Neural cell (in vitro differentiated cells): ENCODE results near the gene SCAI. TPM values are rescaled to one million over a fixed set of nuclear protein-coding genes. Genes with fewer than 3 reads are reported as not detected.

Experiments used
- H2AFZ ChIP-seq: fragments of 200-600, 300-800 bp; sonication (generic), shearing (Covaris generic); 2 replicates; pipeline ENCODE4 v1.6.0; 2014; ENCODE audit warnings: low read depth, mild to moderate bottlenecking, antibody characterized with exemption, low read length, moderate library complexity
- H3F3A ChIP-seq: fragments of 200-600 bp; shearing (Covaris generic); 2 replicates; pipeline ENCODE4 v1.6.1; 2016; ENCODE audit warnings: mild to moderate bottlenecking, moderate library complexity, mixed read lengths, antibody characterized with exemption, low read length; ENCODE audit not compliant: insufficient read depth, poor library complexity, severe bottlenecking
- H3K27ac ChIP-seq: fragments of 200-600, 300-800 bp; sonication (generic), shearing (Covaris generic); 2 replicates; pipeline ENCODE4 v1.5.1; 2014; ENCODE audit warnings: mild to moderate bottlenecking, low read length, moderate library complexity
- H3K27me3 ChIP-seq: fragments of 300-800, 200-600 bp; sonication (generic), shearing (Covaris generic); 2 replicates; pipeline ENCODE4 v1.6.0; 2014; ENCODE audit warnings: mild to moderate bottlenecking, low read depth, low read length, moderate library complexity; ENCODE audit not compliant: insufficient read depth
- H3K36me3 ChIP-seq: fragments of 300-800, 200-600 bp; sonication (generic), shearing (Covaris generic); 2 replicates; pipeline ENCODE4 v1.5.1; 2014; ENCODE audit warnings: mild to moderate bottlenecking, antibody characterized with exemption, low read length, moderate library complexity; ENCODE audit not compliant: insufficient read depth
- H3K4me2 ChIP-seq: fragments of 300-800, 200-600 bp; sonication (generic), shearing (Covaris generic); 2 replicates; pipeline ENCODE4 v1.6.0; 2014; ENCODE audit warnings: mild to moderate bottlenecking, low read length
- H3K4me3 ChIP-seq: fragments of 300-800, 200-600 bp; sonication (generic), shearing (Covaris generic); 2 replicates; pipeline ENCODE4 v1.5.1; 2014; ENCODE audit warnings: mild to moderate bottlenecking, low read length, moderate library complexity
- H3K79me2 ChIP-seq: fragments of 200-600 bp; shearing (Covaris generic); replicated peaks from 2 replicates; pipeline ENCODE4 v1.6.0; 2014; ENCODE audit warnings: mild to moderate bottlenecking, low read length, moderate library complexity; ENCODE audit not compliant: insufficient read depth
- H3K9ac ChIP-seq: fragments of 300-800, 200-600 bp; sonication (generic), shearing (Covaris generic); 2 replicates; pipeline ENCODE4 v1.6.1; 2016; ENCODE audit warnings: mild to moderate bottlenecking, low read length, mixed read lengths
- H3K9me2 ChIP-seq: fragments of 200-600 bp; shearing (Covaris generic); 2 replicates; pipeline ENCODE4 v1.6.1; 2016; ENCODE audit warnings: mild to moderate bottlenecking, low read length, mixed read lengths; ENCODE audit not compliant: insufficient read depth
- H3K9me3 ChIP-seq: fragments of 200-600, 300-800 bp; sonication (generic), shearing (Covaris generic); 2 replicates; pipeline ENCODE4 v1.6.1; 2016; ENCODE audit warnings: mild to moderate bottlenecking, mixed run types, low read length, moderate library complexity, mixed read lengths
- H4K20me1 ChIP-seq: fragments of 200-600 bp; shearing (Covaris generic); 2 replicates; pipeline ENCODE4 v1.6.1; 2016; ENCODE audit warnings: mild to moderate bottlenecking, mixed run types; ENCODE audit not compliant: insufficient read depth
- EP300 ChIP-seq: fragments of 450-650 bp; conservative IDR thresholded peaks from 2 replicates; pipeline ENCODE4 v1.6.1; 2014; ENCODE audit warnings: antibody characterized with exemption, mild to moderate bottlenecking, moderate library complexity; ENCODE audit not compliant: poor library complexity, severe bottlenecking
- EZH2 ChIP-seq: fragments of 200-600, 300-800 bp; shearing (Covaris generic), sonication (generic); IDR thresholded peaks from 2 replicates; pipeline ENCODE4 v1.6.1; 2014; ENCODE audit warnings: antibody characterized with exemption, low read length, borderline replicate concordance, mild to moderate bottlenecking; ENCODE audit not compliant: insufficient read depth, poor library complexity, severe bottlenecking
- MXI1 ChIP-seq: fragments of 450-650 bp; conservative IDR thresholded peaks from 2 replicates; pipeline ENCODE4 v1.6.1; 2014; ENCODE audit warnings: antibody characterized with exemption, mild to moderate bottlenecking; ENCODE audit not compliant: poor library complexity, severe bottlenecking
- POLR2AphosphoS5 ChIP-seq: IDR thresholded peaks from 2 replicates; pipeline ENCODE4 v1.6.1; 2012
- RAD21 ChIP-seq: fragments of 450-650 bp; conservative IDR thresholded peaks from 2 replicates; pipeline ENCODE4 v1.6.1; 2014; ENCODE audit warnings: antibody characterized with exemption, mild to moderate bottlenecking, moderate library complexity
- SMC3 ChIP-seq: fragments of 450-650 bp; conservative IDR thresholded peaks from 2 replicates; pipeline ENCODE4 v1.6.1; 2014; ENCODE audit warnings: antibody characterized with exemption, mild to moderate bottlenecking, moderate library complexity; ENCODE audit not compliant: poor library complexity
- TAF1 ChIP-seq: IDR thresholded peaks from 2 replicates; pipeline ENCODE4 v1.6.1; 2012; ENCODE audit warnings: low read depth
- polyA plus RNA-seq: library from polyadenylated mRNA; depleted of rRNA; stranded (reverse); fragments of >200 nt; gene quantifications from 2 replicates; pipeline ENCODE4 v1.2.3, GENCODE V29; 2014
- TF ChIP-seq, protein P1 (sequence below): IDR thresholded peaks from 2 replicates; pipeline ENCODE4 v1.6.1; 2012; ENCODE audit warnings: borderline replicate concordance
- TF ChIP-seq, protein P2 (sequence below): fragments of 450-650 bp; IDR thresholded peaks from 2 replicates; pipeline ENCODE4 v1.5.1; 2014; ENCODE audit warnings: antibody characterized with exemption, mild to moderate bottlenecking, moderate library complexity; ENCODE audit not compliant: poor library complexity, severe bottlenecking

Gene SCAI
- polyA plus RNA-seq, 1 donor from 2014 or later = 43.2 TPM

DNA sequence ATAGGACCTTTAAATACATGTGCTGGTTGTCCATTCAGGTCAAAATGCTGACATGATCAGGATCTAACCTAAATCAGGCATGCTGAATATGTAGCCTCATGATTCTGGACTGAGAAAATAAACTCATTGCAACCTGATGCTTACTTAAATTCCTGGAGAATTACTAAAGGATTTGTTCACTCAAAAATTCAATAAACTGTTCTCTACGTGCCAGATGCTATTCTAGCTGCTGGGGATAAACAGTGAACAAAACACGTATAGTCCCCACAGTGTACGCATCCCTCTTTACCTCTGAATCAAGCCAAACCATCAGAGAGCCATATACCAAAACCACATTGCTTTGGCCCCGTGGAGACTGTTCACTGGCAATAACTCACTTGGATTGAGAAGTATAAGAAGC lies 6.1 kb downstream of the SCAI start (continued):
- no peak for TF ChIP-seq EZH2
- TF ChIP-seq SMC3 = no peak

DNA sequence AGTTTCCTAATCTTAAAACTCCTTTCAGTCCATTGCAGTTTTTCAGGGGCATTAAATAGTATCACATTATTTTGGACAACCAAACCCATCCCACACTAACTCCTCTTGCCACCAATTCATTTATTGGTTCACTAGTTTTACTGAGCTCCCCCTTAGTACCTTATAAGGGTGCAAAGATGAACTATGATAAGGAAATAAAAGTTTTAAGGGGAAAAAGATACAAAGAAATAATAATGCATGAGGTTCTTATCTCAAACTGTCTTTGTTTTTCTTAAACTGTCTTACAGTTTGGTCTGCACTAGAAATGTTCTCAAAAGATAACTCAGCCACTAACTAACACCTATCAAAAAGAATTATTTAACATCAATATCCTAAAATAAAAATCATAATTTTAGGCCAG lies 8.4 kb downstream of the SCAI start:
- Histone ChIP-seq H3K4me2 (no peak overlapping the region), H3K27me3 (no peaks in the 10 kb centered on the region), H4K20me1 (no peaks in the 10 kb centered on the region), H3K4me3 (no peak overlapping the region), H3K79me2 (peaks cover 17% of the 10 kb centered on the region), H2AFZ (no peak overlapping the region), H3K9me3 (no peaks in the 10 kb centered on the region), H3K9ac (no peak overlapping the region), H3K9me2 (no peaks in the 10 kb centered on the region), H3K36me3 (no peaks in the 10 kb centered on the region), H3K27ac (no peak overlapping the region), H3F3A (no peaks in the 10 kb centered on the region)
- TF ChIP-seq MXI1 (no peak), TAF1 (no peak)

DNA sequence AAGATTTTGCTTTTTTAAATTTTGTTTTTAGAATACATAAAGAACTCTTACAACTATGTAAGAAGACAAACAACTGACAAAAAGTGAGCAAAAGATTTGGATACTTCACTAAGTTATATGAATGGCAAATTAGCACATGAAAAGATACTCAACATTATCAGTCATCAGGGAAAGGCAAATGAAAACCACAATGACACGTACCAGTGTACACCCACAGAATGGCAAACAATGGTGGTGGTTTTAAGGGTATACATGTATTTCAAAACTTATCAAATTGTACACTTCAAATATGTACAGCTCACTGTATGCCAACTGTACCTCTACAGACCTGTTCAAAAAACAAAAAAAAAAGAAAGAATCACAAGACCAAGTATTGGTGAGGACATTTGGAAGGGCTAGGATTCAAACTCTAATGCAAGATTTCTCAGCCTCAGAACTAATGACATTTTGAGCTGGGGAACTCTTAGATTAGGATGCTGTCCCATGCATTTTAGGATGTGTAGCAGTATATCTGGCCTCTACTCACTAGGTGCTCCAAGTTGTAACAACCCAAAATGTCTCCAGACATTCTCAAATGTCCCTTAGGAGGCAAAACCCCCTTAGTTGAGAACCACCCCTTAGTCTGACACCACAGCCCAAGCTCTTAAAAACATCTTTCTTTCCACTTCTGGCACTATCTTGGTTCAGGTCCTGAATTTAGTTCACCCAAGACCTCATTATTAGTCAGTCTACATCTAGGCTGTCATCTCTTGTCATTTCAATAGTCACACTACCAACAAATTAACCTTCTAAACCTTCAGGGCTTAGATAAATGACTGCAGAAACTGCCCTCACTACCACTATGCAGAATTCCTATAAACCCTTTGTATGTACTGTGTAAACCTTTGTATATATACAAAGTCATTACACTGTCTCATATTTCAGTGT lies 9.7 kb downstream of the SCAI start:
- H3K4me2 ChIP-seq = no peak overlapping the region
- peaks cover 15% of the 10 kb centered on the region for H3K79me2 ChIP-seq

DNA sequence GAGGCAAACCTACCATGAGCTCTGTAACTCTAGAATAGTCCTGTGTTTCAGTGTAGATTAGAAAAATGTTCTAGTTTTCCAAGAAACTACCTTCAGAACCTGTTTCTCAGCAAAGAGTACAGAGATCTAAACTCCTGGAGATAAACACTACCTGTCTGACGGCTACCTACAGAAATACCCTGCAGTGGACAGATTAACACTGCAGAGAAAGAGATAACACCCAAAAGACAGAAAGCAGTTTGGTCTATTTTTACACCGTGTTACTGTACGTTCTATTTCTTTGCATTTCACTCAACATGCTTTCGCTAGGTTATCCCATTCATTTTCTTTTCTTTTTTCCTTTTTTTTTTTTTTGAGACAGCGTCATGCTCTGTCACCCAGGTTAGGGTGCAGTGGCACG lies 11.6 kb downstream of the SCAI start:
- Histone ChIP-seq H3K4me3 (no peak overlapping the region), H3K9ac (no peak overlapping the region), H3K27me3 (no peaks in the 10 kb centered on the region), H3K9me2 (no peaks in the 10 kb centered on the region), H2AFZ (no peak overlapping the region), H3K36me3 (no peaks in the 10 kb centered on the region), H3K79me2 (peaks cover 14% of the 10 kb centered on the region), H4K20me1 (no peaks in the 10 kb centered on the region), H3K4me2 (no peak overlapping the region), H3K27ac (no peak overlapping the region), H3K9me3 (no peaks in the 10 kb centered on the region), H3F3A (no peaks in the 10 kb centered on the region)
- TF ChIP-seq EZH2 = no peak
- TF ChIP-seq, protein P1, sequence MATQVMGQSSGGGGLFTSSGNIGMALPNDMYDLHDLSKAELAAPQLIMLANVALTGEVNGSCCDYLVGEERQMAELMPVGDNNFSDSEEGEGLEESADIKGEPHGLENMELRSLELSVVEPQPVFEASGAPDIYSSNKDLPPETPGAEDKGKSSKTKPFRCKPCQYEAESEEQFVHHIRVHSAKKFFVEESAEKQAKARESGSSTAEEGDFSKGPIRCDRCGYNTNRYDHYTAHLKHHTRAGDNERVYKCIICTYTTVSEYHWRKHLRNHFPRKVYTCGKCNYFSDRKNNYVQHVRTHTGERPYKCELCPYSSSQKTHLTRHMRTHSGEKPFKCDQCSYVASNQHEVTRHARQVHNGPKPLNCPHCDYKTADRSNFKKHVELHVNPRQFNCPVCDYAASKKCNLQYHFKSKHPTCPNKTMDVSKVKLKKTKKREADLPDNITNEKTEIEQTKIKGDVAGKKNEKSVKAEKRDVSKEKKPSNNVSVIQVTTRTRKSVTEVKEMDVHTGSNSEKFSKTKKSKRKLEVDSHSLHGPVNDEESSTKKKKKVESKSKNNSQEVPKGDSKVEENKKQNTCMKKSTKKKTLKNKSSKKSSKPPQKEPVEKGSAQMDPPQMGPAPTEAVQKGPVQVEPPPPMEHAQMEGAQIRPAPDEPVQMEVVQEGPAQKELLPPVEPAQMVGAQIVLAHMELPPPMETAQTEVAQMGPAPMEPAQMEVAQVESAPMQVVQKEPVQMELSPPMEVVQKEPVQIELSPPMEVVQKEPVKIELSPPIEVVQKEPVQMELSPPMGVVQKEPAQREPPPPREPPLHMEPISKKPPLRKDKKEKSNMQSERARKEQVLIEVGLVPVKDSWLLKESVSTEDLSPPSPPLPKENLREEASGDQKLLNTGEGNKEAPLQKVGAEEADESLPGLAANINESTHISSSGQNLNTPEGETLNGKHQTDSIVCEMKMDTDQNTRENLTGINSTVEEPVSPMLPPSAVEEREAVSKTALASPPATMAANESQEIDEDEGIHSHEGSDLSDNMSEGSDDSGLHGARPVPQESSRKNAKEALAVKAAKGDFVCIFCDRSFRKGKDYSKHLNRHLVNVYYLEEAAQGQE = no peak
- no peak for TF ChIP-seq TAF1
- no peak for TF ChIP-seq SMC3
- TF ChIP-seq RAD21 = no peak
- TF ChIP-seq EP300 = no peak
- TF ChIP-seq MXI1 = no peak
- TF ChIP-seq POLR2AphosphoS5 = no peak
- TF ChIP-seq, protein P2, sequence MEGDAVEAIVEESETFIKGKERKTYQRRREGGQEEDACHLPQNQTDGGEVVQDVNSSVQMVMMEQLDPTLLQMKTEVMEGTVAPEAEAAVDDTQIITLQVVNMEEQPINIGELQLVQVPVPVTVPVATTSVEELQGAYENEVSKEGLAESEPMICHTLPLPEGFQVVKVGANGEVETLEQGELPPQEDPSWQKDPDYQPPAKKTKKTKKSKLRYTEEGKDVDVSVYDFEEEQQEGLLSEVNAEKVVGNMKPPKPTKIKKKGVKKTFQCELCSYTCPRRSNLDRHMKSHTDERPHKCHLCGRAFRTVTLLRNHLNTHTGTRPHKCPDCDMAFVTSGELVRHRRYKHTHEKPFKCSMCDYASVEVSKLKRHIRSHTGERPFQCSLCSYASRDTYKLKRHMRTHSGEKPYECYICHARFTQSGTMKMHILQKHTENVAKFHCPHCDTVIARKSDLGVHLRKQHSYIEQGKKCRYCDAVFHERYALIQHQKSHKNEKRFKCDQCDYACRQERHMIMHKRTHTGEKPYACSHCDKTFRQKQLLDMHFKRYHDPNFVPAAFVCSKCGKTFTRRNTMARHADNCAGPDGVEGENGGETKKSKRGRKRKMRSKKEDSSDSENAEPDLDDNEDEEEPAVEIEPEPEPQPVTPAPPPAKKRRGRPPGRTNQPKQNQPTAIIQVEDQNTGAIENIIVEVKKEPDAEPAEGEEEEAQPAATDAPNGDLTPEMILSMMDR = no peak

More for the DNA sequence above, 9.7 kb downstream of the SCAI start:
- no peak for TF ChIP-seq MXI1
- no peak for TF ChIP-seq TAF1
- no peaks in the 10 kb centered on the region for H4K20me1 ChIP-seq
- H2AFZ ChIP-seq = no peak overlapping the region
- H3K36me3 ChIP-seq = no peaks in the 10 kb centered on the region
- no peak overlapping the region for H3K27ac ChIP-seq
- H3K9ac ChIP-seq = no peak overlapping the region
- no peaks in the 10 kb centered on the region for H3K9me2 ChIP-seq
- no peak overlapping the region for H3K4me3 ChIP-seq
- no peaks in the 10 kb centered on the region for H3K27me3 ChIP-seq
- H3K9me3 ChIP-seq = no peaks in the 10 kb centered on the region
- no peaks in the 10 kb centered on the region for H3F3A ChIP-seq
